H9 (cell line): Measurements from ENCODE around the gene CDH4. TPM values are rescaled to one million over a fixed set of nuclear protein-coding genes. Genes with fewer than 3 reads are reported as not detected.

Experiments used
- DNase-seq: peaks from one replicate; pipeline ENCODE4 v3.0.0-alpha.2; 2017
- H2AFZ ChIP-seq: one replicate; pipeline ENCODE4 v1.6.1; 2013; ENCODE audit warnings: mild to moderate bottlenecking, low read length, control low read depth, moderate library complexity
- H2AK5ac ChIP-seq: 2 replicates; pipeline ENCODE4 v1.6.1; 2013; ENCODE audit warnings: low read length, control low read depth, mixed read lengths; ENCODE audit not compliant: insufficient read length
- H2BK120ac ChIP-seq: one replicate; pipeline ENCODE4 v1.6.1; 2013; ENCODE audit warnings: low read depth, mild to moderate bottlenecking, low read length, control low read depth, inconsistent platforms; ENCODE audit not compliant: poor library complexity, severe bottlenecking
- H2BK12ac ChIP-seq: 2 replicates; pipeline ENCODE4 v1.6.1; 2013; ENCODE audit warnings: low read length, control low read depth, mixed read lengths, low read depth; ENCODE audit not compliant: insufficient read length
- H2BK15ac ChIP-seq: 2 replicates; pipeline ENCODE4 v1.6.1; 2013; ENCODE audit warnings: low read depth, low read length, control low read depth
- H2BK20ac ChIP-seq: one replicate; pipeline ENCODE4 v1.6.1; 2013; ENCODE audit warnings: low read depth, mild to moderate bottlenecking, low read length, control low read depth, inconsistent platforms; ENCODE audit not compliant: poor library complexity, severe bottlenecking
- H2BK5ac ChIP-seq: 2 replicates; pipeline ENCODE4 v1.6.1; 2013; ENCODE audit warnings: low read length, control low read depth, mixed read lengths; ENCODE audit not compliant: insufficient read length
- H3K14ac ChIP-seq: 2 replicates; pipeline ENCODE4 v1.6.1; 2013; ENCODE audit warnings: low read length, control low read depth; ENCODE audit not compliant: insufficient read depth
- H3K18ac ChIP-seq: 2 replicates; pipeline ENCODE4 v1.6.1; 2013; ENCODE audit warnings: low read depth, mild to moderate bottlenecking, mixed read lengths, low read length, control low read depth; ENCODE audit not compliant: insufficient read length
- H3K23ac ChIP-seq: 2 replicates; pipeline ENCODE4 v1.6.1; 2013; ENCODE audit warnings: low read length, control low read depth, mixed read lengths, low read depth; ENCODE audit not compliant: insufficient read length
- H3K23me2 ChIP-seq: 2 replicates; pipeline ENCODE4 v1.6.1; 2013; ENCODE audit warnings: low read depth, mild to moderate bottlenecking, mixed read lengths, low read length, control low read depth; ENCODE audit not compliant: insufficient read length, poor library complexity, severe bottlenecking
- H3K27ac ChIP-seq: 2 replicates; pipeline ENCODE4 v1.5.1; 2013; ENCODE audit warnings: low read length, control low read depth, mixed read lengths, low read depth; ENCODE audit not compliant: insufficient read length
- H3K27me3 ChIP-seq: 2 replicates; pipeline ENCODE4 v1.6.1; 2013; ENCODE audit warnings: low read length, control low read depth, inconsistent platforms; ENCODE audit not compliant: insufficient read depth
- H3K4ac ChIP-seq: 2 replicates; pipeline ENCODE4 v1.6.1; 2013; ENCODE audit warnings: low read depth, mild to moderate bottlenecking, control low read depth, inconsistent platforms, low read length, moderate library complexity
- H3K4me1 ChIP-seq: 2 replicates; pipeline ENCODE4 v1.6.1; 2013; ENCODE audit warnings: low read length, control low read depth, inconsistent platforms; ENCODE audit not compliant: insufficient read depth
- H3K4me2 ChIP-seq: 2 replicates; pipeline ENCODE4 v1.6.1; 2013; ENCODE audit warnings: low read length, control low read depth, mixed read lengths; ENCODE audit not compliant: insufficient read length, insufficient read depth
- H3K56ac ChIP-seq: 2 replicates; pipeline ENCODE4 v1.6.1; 2013; ENCODE audit warnings: low read depth, mild to moderate bottlenecking, mixed read lengths, low read length, control low read depth; ENCODE audit not compliant: insufficient read length
- H3K79me1 ChIP-seq: 2 replicates; pipeline ENCODE4 v1.6.1; 2013; ENCODE audit warnings: low read depth, mild to moderate bottlenecking, moderate library complexity, low read length, control low read depth, inconsistent platforms; ENCODE audit not compliant: insufficient read depth, poor library complexity, severe bottlenecking
- H3K79me2 ChIP-seq: 2 replicates; pipeline ENCODE4 v1.6.1; 2013; ENCODE audit warnings: low read length, control low read depth, inconsistent platforms; ENCODE audit not compliant: insufficient read depth
- H3K9ac ChIP-seq: 2 replicates; pipeline ENCODE4 v1.6.1; 2013; ENCODE audit warnings: low read length, control low read depth, mixed read lengths; ENCODE audit not compliant: insufficient read length; ENCODE audit errors: extremely low read depth
- H3K9me3 ChIP-seq: one replicate; pipeline ENCODE4 v1.6.1; 2013; ENCODE audit warnings: low read depth, low read length, inconsistent platforms; ENCODE audit not compliant: control insufficient read depth
- H3T11ph ChIP-seq: one replicate; pipeline ENCODE4 v1.6.1; 2013; ENCODE audit warnings: mild to moderate bottlenecking, low read length, control low read depth, inconsistent platforms
- H4K20me1 ChIP-seq: one replicate; pipeline ENCODE4 v1.6.1; 2013; ENCODE audit not compliant: control insufficient read depth, insufficient read length, insufficient read depth
- H4K5ac ChIP-seq: 2 replicates; pipeline ENCODE4 v1.6.1; 2013; ENCODE audit warnings: low read depth, mild to moderate bottlenecking, mixed read lengths, low read length, control low read depth; ENCODE audit not compliant: insufficient read length
- H4K8ac ChIP-seq: replicated peaks from 2 replicates; pipeline ENCODE4 v1.6.1; 2013; ENCODE audit warnings: low read length, control low read depth, mixed read lengths, low read depth; ENCODE audit not compliant: insufficient read length
- H4K91ac ChIP-seq: 2 replicates; pipeline ENCODE4 v1.6.1; 2013; ENCODE audit warnings: low read depth, mild to moderate bottlenecking, moderate library complexity, mixed read lengths, low read length, control low read depth; ENCODE audit not compliant: insufficient read length
- H3K27ac Mint-ChIP-seq, 3 experiments: 2 replicates in 2 of 3; 3 replicates in 1 of 3; pipeline ENCODE4 v1.8.0; 2020 to 2021; ENCODE audit warnings: mixed read lengths in 3 of 3, mild to moderate bottlenecking in 1 of 3, moderate library complexity in 1 of 3
- H3K27me3 Mint-ChIP-seq: 2 replicates; pipeline ENCODE4 v1.8.0; 2021; ENCODE audit warnings: low read depth, mild to moderate bottlenecking, moderate library complexity, mixed read lengths
- H3K36me3 Mint-ChIP-seq, 3 experiments: 2 replicates in 2 of 3; 3 replicates in 1 of 3; pipeline ENCODE4 v1.8.0; 2020 to 2021; ENCODE audit warnings: low read depth in 3 of 3, mixed read lengths in 3 of 3; ENCODE audit not compliant: insufficient read depth in 1 of 3
- H3K4me1 Mint-ChIP-seq, 2 experiments: 2 replicates each; pipeline ENCODE4 v1.8.0; 2020; ENCODE audit warnings: mixed read lengths in 2 of 2
- H3K4me3 Mint-ChIP-seq, 2 experiments: 2 replicates in 1 of 2; 3 replicates in 1 of 2; pipeline ENCODE4 v1.8.0; 2020 to 2021; ENCODE audit warnings: mild to moderate bottlenecking in 2 of 2, mixed read lengths in 2 of 2, moderate library complexity in 1 of 2
- H3K9me3 Mint-ChIP-seq, 2 experiments: 2 replicates in 1 of 2; 3 replicates in 1 of 2; pipeline ENCODE4 v1.8.0; 2020; ENCODE audit warnings: mild to moderate bottlenecking in 2 of 2, mixed read lengths in 2 of 2, moderate library complexity in 1 of 2
- WGBS: extraction: QIAGEN DNeasy Blood & Tissue Kit; methylation state at CpG from one replicate; pipeline ENCODE4 v1.1.7; 2013; ENCODE audit warnings: missing lambda C conversion rate, low lambda C conversion rate, mixed read lengths; ENCODE audit not compliant: insufficient read length; ENCODE audit errors: extremely low coverage; 5-methylcytosine and 5-hydroxymethylcytosine counted together
- total RNA-seq: library from RNA; stranded (reverse); gene quantifications from 2 replicates; pipeline ENCODE4 v1.2.1, GENCODE V29; 2021
- TF ChIP-seq, protein P1 (sequence below): fragments of 200-600 bp; sonication (generic); conservative IDR thresholded peaks from 3 replicates; pipeline ENCODE4 v1.8.0; 2021; ENCODE audit warnings: antibody characterized with exemption, mild to moderate bottlenecking

CDH4 gene
- total RNA-seq, 1 experiment from 2014 or later, result 3.0 TPM

DNA sequence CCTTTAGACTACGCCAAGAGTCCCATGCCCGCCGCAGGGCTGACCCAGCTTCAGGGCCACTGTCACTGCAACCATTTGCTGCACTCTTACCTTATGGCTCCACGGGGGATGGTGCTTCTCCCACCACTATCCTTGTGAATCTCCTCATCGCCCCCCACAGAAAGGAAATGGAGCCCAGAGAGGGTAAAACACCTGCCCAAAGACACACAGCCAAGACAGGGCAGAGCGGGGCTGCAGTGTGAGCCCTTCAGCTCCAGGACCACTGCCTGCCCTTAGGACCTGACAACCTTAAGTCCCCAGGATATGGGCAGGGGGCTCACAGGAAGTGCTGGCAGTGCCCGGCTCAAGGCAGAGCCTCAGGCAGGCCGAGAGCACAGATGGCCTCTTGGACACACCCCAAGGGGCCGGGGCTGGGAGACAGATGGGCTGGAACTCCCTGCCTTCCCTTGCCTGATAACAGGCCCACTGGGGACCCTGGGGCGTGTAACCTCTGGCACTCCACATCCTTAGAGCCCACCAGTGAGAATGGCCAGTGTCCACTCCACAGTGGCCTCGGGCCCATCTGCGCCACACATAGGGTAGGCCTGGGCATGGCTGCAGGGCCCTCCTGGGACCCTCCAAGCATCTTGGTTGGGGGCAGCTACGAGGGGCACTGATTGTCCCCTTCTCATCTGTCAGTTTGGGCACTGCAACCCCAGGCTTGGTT is 548.5 kb downstream of the CDH4 start:
- DNase-seq, result no peak
- WGBS, result no CpG with 5 or more reads among the region's 13 CpGs

More for the DNA sequence above, 548.5 kb downstream of the CDH4 start:
- no peak overlapping the region for H2BK20ac ChIP-seq
- no peaks in the 10 kb centered on the region for H3K23me2 ChIP-seq
- no peak overlapping the region for H2BK5ac ChIP-seq
- H3K14ac ChIP-seq, result no peak overlapping the region
- H3K4ac ChIP-seq, result no peak overlapping the region
- H3K79me2 ChIP-seq, result no peaks in the 10 kb centered on the region
- peaks cover 2% of the 10 kb centered on the region for H3K27me3 ChIP-seq
- H2BK12ac ChIP-seq, result no peak overlapping the region
- H3K4me1 ChIP-seq, result no peaks in the 10 kb centered on the region; the same call in 1 of the 2 replicates
- H3K36me3 Mint-ChIP-seq, result no peaks in the 10 kb centered on the region
- no peak overlapping the region for H4K8ac ChIP-seq
- no peak overlapping the region for H2AFZ ChIP-seq
- H3K4me2 ChIP-seq, result no peak overlapping the region
- no peaks in the 10 kb centered on the region for H3K9me3 Mint-ChIP-seq
- H4K91ac ChIP-seq, result no peak overlapping the region
- no peak overlapping the region for H3K18ac ChIP-seq
- H3K27me3 Mint-ChIP-seq, result peaks cover 20% of the 10 kb centered on the region
- TF ChIP-seq, protein P1, sequence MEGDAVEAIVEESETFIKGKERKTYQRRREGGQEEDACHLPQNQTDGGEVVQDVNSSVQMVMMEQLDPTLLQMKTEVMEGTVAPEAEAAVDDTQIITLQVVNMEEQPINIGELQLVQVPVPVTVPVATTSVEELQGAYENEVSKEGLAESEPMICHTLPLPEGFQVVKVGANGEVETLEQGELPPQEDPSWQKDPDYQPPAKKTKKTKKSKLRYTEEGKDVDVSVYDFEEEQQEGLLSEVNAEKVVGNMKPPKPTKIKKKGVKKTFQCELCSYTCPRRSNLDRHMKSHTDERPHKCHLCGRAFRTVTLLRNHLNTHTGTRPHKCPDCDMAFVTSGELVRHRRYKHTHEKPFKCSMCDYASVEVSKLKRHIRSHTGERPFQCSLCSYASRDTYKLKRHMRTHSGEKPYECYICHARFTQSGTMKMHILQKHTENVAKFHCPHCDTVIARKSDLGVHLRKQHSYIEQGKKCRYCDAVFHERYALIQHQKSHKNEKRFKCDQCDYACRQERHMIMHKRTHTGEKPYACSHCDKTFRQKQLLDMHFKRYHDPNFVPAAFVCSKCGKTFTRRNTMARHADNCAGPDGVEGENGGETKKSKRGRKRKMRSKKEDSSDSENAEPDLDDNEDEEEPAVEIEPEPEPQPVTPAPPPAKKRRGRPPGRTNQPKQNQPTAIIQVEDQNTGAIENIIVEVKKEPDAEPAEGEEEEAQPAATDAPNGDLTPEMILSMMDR, result no peak
- H3K9me3 ChIP-seq, result no peaks in the 10 kb centered on the region
- no peak overlapping the region for H3K4me3 Mint-ChIP-seq
- no peak overlapping the region for H3K27ac Mint-ChIP-seq
- H2AK5ac ChIP-seq, result no peak overlapping the region
- H3T11ph ChIP-seq, result no peak overlapping the region
- H2BK120ac ChIP-seq, result no peak overlapping the region
- no peaks in the 10 kb centered on the region for H4K20me1 ChIP-seq
- H3K9ac ChIP-seq, result no peak overlapping the region
- no peak overlapping the region for H3K56ac ChIP-seq
- no peak overlapping the region for H4K5ac ChIP-seq
- H3K4me1 Mint-ChIP-seq, result peaks cover 6 to 28% of the 10 kb centered on the region in 2 experiments; a peak in 3 of 4 replicates
- H3K79me1 ChIP-seq, result no peaks in the 10 kb centered on the region
- no peak overlapping the region for H3K23ac ChIP-seq
- no peak overlapping the region for H2BK15ac ChIP-seq
- no peak overlapping the region for H3K27ac ChIP-seq
